Measurements from ENCODE around the gene IL2RA. TPM values are rescaled to one million over a fixed set of nuclear protein-coding genes. Genes with fewer than 3 reads are reported as not detected.

IL2RA gene
- total and polyA plus RNA-seq, 10 of the 15 experiments (the other 5 are each of a cell fraction or from before 2014, with no cell fraction given) = 2.2 to 6.0 (median 4.9) TPM

DNA sequence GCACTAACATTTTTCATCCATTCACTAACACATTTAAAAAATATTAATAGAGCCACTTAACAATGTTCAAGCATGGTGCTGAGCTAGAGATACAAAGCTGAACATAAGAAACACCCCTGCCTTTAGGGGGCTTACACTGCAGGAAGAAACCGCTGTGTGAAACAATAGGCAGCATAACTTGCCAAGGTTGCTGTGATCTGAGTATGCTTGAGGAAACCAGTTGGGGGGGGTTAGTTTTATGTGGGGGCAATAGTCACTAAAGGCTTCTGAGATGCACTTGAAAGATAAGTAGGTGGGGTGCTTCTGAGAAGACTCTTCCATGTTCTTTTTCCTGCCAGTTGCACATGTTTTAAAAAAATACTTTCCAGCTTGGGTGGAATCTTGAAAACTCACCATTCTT, 29.5 kb upstream of the IL2RA start:
- CTCF ChIA-PET = interaction anchor here (0.8 to 4.6 kb wide), 10 partner anchors 8 to 486 kb away, joined by 3 to 31 read pairs (median 4); no protein-coding TSS in a partner anchor
- Histone ChIP-seq H3K36me3 (ENCODE audit: control insufficient read depth in 2 of 2, insufficient read depth in 2 of 2, low read length in 1 of 2) (no peaks in the 10 kb centered on the region), H3K27ac (ENCODE audit: control insufficient read depth, insufficient read depth) (no peak overlapping the region; the same call in 1 of the 2 replicates), H3K9ac (ENCODE audit: control insufficient read depth, insufficient read depth, low read length) (no peak overlapping the region; the same call in 1 of the 2 replicates), H3K79me2 (ENCODE audit: control insufficient read depth, insufficient read depth, low read length) (peaks cover 71% of the 10 kb centered on the region), H3K27me3 (replicated peaks in 1 of 2; ENCODE audit: control insufficient read depth in 2 of 2, insufficient read depth in 2 of 2, low read length in 1 of 2) (no peaks in the 10 kb centered on the region), H2AFZ (ENCODE audit: control insufficient read depth, low read depth, low read length) (no peak overlapping the region), H3K4me3 (peak overlapping the region; percentile 45), H3K9me3 (replicated peaks; ENCODE audit: control insufficient read depth, insufficient read depth, low read length) (no peaks in the 10 kb centered on the region), H3K4me2 (ENCODE audit: control insufficient read depth, insufficient read depth) (peak overlapping the region; percentile 66; the same call in 1 of the 2 replicates), H3K4me1 (ENCODE audit: control insufficient read depth, insufficient read depth, low read length) (peaks cover 3% of the 10 kb centered on the region; the same call in 1 of the 2 replicates), H4K20me1 (ENCODE audit: control insufficient read depth, insufficient read depth) (no peaks in the 10 kb centered on the region; the same call in none of the 2 replicates)
- no peak for FAIRE-seq
- RAD21 ChIA-PET (ENCODE audit: unreplicated experiment) = interaction anchor here (0.5 to 1.9 kb wide), 5 partner anchors 19 to 314 kb away, joined by 3 to 7 read pairs (median 5); partner anchors contain the start of gene PFKFB3
- WGBS (ENCODE audit: insufficient coverage, insufficient replicate concordance, low lambda C conversion rate, missing lambda C conversion rate) = 36% methylated on average over 1 of the region's 1 CpG
- DNase-seq (ENCODE audit: low read depth, low spot score) = no peak
- in situ Hi-C loops (cut with MboI) = no loop called here
- no TSS peak for BruUV-seq (replicated peaks)
- intact Hi-C loops (cut with micrococcal nuclease; ENCODE audit: unreplicated experiment) = loop anchor here (5.0 kb wide), 1 partner anchor 111 kb away; the partner anchor contains the start of gene PFKFB3
- POLR2A ChIA-PET = interaction anchor here (0.7 to 2.1 kb wide), 6 partner anchors 10 to 111 kb away, joined by 3 to 9 read pairs (median 3); partner anchors contain the start of gene PFKFB3
- SMC1A ChIA-PET (ENCODE audit: uncharacterized antibody, unreplicated experiment) = interaction anchor here (0.6 to 4.1 kb wide), 6 partner anchors 61 to 309 kb away, joined by 3 to 31 read pairs (median 4); no protein-coding TSS in a partner anchor
- ATAC-seq = peak; percentile 23
- TF ChIP-seq NBN (IDR thresholded peaks at IDR 0.05) (no peak), ZZZ3 (IDR thresholded peaks at IDR 0.05; ENCODE audit: control insufficient read depth, insufficient read length, low read depth) (no peak), NR2C2 (IDR thresholded peaks at IDR 0.05; ENCODE audit: borderline replicate concordance, control insufficient read depth, insufficient read length, low read depth) (no peak), KDM1A (IDR thresholded peaks at IDR 0.05; ENCODE audit: borderline replicate concordance) (no peak), MTA3 (IDR thresholded peaks at IDR 0.05; ENCODE audit: borderline replicate concordance, low read length) (no peak), NFIC (IDR thresholded peaks at IDR 0.05; ENCODE audit: low read depth, low read length) (no peak), MYB (IDR thresholded peaks at IDR 0.05; ENCODE audit: borderline replicate concordance, low read depth, low read length) (no peak), NR2C1 (IDR thresholded peaks at IDR 0.05) (no peak), BMI1 (IDR thresholded peaks at IDR 0.05; ENCODE audit: borderline replicate concordance) (no peak), ASH2L (IDR thresholded peaks at IDR 0.05; ENCODE audit: borderline replicate concordance, low read depth) (no peak), TARDBP (IDR thresholded peaks at IDR 0.05; ENCODE audit: borderline replicate concordance) (no peak), ZNF217 (IDR thresholded peaks at IDR 0.05) (no peak), EED (IDR thresholded peaks at IDR 0.05; ENCODE audit: low read depth) (no peak)
- TF ChIP-seq, protein P1, sequence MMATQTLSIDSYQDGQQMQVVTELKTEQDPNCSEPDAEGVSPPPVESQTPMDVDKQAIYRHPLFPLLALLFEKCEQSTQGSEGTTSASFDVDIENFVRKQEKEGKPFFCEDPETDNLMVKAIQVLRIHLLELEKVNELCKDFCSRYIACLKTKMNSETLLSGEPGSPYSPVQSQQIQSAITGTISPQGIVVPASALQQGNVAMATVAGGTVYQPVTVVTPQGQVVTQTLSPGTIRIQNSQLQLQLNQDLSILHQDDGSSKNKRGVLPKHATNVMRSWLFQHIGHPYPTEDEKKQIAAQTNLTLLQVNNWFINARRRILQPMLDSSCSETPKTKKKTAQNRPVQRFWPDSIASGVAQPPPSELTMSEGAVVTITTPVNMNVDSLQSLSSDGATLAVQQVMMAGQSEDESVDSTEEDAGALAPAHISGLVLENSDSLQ (IDR thresholded peaks at IDR 0.05) = no peak
- TF ChIP-seq, protein P2, sequence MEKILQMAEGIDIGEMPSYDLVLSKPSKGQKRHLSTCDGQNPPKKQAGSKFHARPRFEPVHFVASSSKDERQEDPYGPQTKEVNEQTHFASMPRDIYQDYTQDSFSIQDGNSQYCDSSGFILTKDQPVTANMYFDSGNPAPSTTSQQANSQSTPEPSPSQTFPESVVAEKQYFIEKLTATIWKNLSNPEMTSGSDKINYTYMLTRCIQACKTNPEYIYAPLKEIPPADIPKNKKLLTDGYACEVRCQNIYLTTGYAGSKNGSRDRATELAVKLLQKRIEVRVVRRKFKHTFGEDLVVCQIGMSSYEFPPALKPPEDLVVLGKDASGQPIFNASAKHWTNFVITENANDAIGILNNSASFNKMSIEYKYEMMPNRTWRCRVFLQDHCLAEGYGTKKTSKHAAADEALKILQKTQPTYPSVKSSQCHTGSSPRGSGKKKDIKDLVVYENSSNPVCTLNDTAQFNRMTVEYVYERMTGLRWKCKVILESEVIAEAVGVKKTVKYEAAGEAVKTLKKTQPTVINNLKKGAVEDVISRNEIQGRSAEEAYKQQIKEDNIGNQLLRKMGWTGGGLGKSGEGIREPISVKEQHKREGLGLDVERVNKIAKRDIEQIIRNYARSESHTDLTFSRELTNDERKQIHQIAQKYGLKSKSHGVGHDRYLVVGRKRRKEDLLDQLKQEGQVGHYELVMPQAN (conservative IDR thresholded peaks at IDR 0.05) = no peak
- TF ChIP-seq, protein P3, sequence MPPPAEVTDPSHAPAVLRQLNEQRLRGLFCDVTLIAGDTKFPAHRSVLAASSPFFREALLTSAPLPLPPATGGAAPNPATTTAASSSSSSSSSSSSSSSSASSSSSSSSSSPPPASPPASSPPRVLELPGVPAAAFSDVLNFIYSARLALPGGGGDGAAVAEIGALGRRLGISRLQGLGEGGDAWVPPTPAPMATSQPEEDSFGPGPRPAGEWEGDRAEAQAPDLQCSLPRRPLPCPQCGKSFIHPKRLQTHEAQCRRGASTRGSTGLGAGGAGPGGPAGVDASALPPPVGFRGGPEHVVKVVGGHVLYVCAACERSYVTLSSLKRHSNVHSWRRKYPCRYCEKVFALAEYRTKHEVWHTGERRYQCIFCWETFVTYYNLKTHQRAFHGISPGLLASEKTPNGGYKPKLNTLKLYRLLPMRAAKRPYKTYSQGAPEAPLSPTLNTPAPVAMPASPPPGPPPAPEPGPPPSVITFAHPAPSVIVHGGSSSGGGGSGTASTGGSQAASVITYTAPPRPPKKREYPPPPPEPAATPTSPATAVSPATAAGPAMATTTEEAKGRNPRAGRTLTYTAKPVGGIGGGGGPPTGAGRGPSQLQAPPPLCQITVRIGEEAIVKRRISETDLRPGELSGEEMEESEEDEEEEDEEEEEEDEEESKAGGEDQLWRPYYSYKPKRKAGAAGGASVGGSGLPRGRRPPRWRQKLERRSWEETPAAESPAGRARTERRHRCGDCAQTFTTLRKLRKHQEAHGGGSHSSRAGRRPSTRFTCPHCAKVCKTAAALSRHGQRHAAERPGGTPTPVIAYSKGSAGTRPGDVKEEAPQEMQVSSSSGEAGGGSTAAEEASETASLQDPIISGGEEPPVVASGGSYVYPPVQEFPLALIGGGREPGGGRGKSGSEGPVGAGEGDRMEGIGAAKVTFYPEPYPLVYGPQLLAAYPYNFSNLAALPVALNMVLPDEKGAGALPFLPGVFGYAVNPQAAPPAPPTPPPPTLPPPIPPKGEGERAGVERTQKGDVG (CRISPR knock-in tag; IDR thresholded peaks at IDR 0.05) = no peak
- TF ChIP-seq, protein P4, sequence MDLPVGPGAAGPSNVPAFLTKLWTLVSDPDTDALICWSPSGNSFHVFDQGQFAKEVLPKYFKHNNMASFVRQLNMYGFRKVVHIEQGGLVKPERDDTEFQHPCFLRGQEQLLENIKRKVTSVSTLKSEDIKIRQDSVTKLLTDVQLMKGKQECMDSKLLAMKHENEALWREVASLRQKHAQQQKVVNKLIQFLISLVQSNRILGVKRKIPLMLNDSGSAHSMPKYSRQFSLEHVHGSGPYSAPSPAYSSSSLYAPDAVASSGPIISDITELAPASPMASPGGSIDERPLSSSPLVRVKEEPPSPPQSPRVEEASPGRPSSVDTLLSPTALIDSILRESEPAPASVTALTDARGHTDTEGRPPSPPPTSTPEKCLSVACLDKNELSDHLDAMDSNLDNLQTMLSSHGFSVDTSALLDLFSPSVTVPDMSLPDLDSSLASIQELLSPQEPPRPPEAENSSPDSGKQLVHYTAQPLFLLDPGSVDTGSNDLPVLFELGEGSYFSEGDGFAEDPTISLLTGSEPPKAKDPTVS (IDR thresholded peaks at IDR 0.05; ENCODE audit: low read depth, low read length) = no peak
